ENCODE measurements around the gene MALT1.

The MALT1 gene

GRCh38 chr18:58692422-58693185 lies 21.3 kb downstream of the MALT1 start:
- DNase-seq, result no peak

- DNase-seq, result no peak
Measured at GRCh38 chr18:58694221-58694620, 23.0 kb downstream of the MALT1 start.

- DNase-seq, result no peak
Measured at GRCh38 chr18:58694720-58695468, 23.6 kb downstream of the MALT1 start.

GRCh38 chr18:58695772-58696171 lies 24.5 kb downstream of the MALT1 start:
- no peak for DNase-seq

- no peak for DNase-seq
Measured at GRCh38 chr18:58697146-58697545, 25.9 kb downstream of the MALT1 start.

GRCh38 chr18:58698701-58699193 lies 27.5 kb downstream of the MALT1 start:
- no peak for DNase-seq

GRCh38 chr18:58699551-58699950 lies 28.3 kb downstream of the MALT1 start:
- DNase-seq, result no peak

- DNase-seq, result no peak
Measured at GRCh38 chr18:58700209-58700608, 28.9 kb downstream of the MALT1 start.

- no peak for DNase-seq
Measured at GRCh38 chr18:58712930-58713329, 41.7 kb downstream of the MALT1 start.

- DNase-seq, result no peak
Measured at GRCh38 chr18:58714259-58714658, 43.0 kb downstream of the MALT1 start.

GRCh38 chr18:58714821-58715220 lies 43.6 kb downstream of the MALT1 start:
- DNase-seq, result no peak

GRCh38 chr18:58715540-58715939 lies 44.3 kb downstream of the MALT1 start:
- DNase-seq, result no peak

GRCh38 chr18:58716060-58716756 lies 44.9 kb downstream of the MALT1 start:
- DNase-seq, result no peak

- DNase-seq, result no peak
Measured at GRCh38 chr18:58721566-58722239, 50.4 kb downstream of the MALT1 start.

GRCh38 chr18:58723810-58724602 lies 52.7 kb downstream of the MALT1 start:
- no peak for DNase-seq

GRCh38 chr18:58726671-58727070 lies 55.4 kb downstream of the MALT1 start:
- no peak for DNase-seq

GRCh38 chr18:58727776-58728500 lies 56.7 kb downstream of the MALT1 start:
- DNase-seq, result no peak

GRCh38 chr18:58728719-58729118 lies 57.5 kb downstream of the MALT1 start:
- no peak for DNase-seq

GRCh38 chr18:58730618-58731017 lies 59.4 kb downstream of the MALT1 start:
- DNase-seq, result no peak

GRCh38 chr18:58732471-58732870 lies 61.2 kb downstream of the MALT1 start:
- no peak for DNase-seq

- no peak for DNase-seq
Measured at GRCh38 chr18:58733866-58734265, 62.6 kb downstream of the MALT1 start.
